Spinal cord (tissue), 10 donors: ENCODE measurements around the gene ANAPC15. TPM values are rescaled to one million over a fixed set of nuclear protein-coding genes. Genes with fewer than 3 reads are reported as not detected.
"Not testable (repeated sequence)": the region's sequence is repeated elsewhere in the genome, so short reads cannot be mapped to it uniquely, and the experiment has no call there.

ENCODE experiments used
- DNase-seq, 6 donors: peaks; one replicate each; pipeline versions ENCODE4 v3.0.0 to v3.0.0-alpha.2; 2013 to 2015; ENCODE audit warnings: low spot score in 6 of 6, low read depth in 4 of 6
- H3K27ac ChIP-seq: one replicate; pipeline ENCODE4 v1.5.1; 2013; ENCODE audit warnings: low read depth, low read length, control low read depth
- H3K27me3 ChIP-seq: one replicate; pipeline ENCODE4 v1.6.1; 2013; ENCODE audit warnings: low read length; ENCODE audit not compliant: control insufficient read depth, insufficient read depth
- H3K36me3 ChIP-seq: one replicate; pipeline ENCODE4 v1.6.1; 2013; ENCODE audit warnings: low read length; ENCODE audit not compliant: control insufficient read depth, insufficient read depth
- H3K4me1 ChIP-seq: one replicate; pipeline ENCODE4 v1.6.1; 2013; ENCODE audit warnings: low read length; ENCODE audit not compliant: control insufficient read depth, insufficient read depth
- H3K4me3 ChIP-seq: one replicate; pipeline ENCODE4 v1.5.1; 2013; ENCODE audit warnings: low read depth, low read length, control low read depth
- H3K9me3 ChIP-seq: one replicate; pipeline ENCODE4 v1.6.1; 2013; ENCODE audit warnings: low read length; ENCODE audit not compliant: control insufficient read depth, insufficient read depth
- WGBS: methylation state at CpG from one replicate; pipeline ENCODE4 v1.1.5; 2013; ENCODE audit warnings: missing lambda C conversion rate; ENCODE audit not compliant: insufficient coverage; 5-methylcytosine and 5-hydroxymethylcytosine counted together
- polyA plus RNA-seq, 2 donors: library from polyadenylated mRNA; unstranded; fragments of 120-200 nt; gene quantifications; one replicate each; pipeline ENCODE4 v1.2.1, GENCODE V29; 2013; ENCODE audit not compliant: insufficient read length in 2 of 2
- total RNA-seq, 2 donors: library from RNA; depleted of rRNA in 1 of 2; stranded (reverse); fragments of 120-200 nt in 1 of 2; fragments of >200 nt in 1 of 2; gene quantifications; one replicate each; pipeline versions ENCODE4 v1.2.3 to v1.2.4, GENCODE V29; 2013 to 2014
- donor health status: healthy.

The ANAPC15 gene
- total and polyA plus RNA-seq, 4 donors = 10.0 to 54.8 (median 46.2) TPM

GRCh38 chr11:72142543-72142942 is 30.0 kb upstream of the ANAPC15 start:
- not testable (repeated sequence) for H3K27ac ChIP-seq, H3K27me3 ChIP-seq, DNase-seq, H3K9me3 ChIP-seq, H3K4me3 ChIP-seq, H3K36me3 ChIP-seq, H3K4me1 ChIP-seq
- no CpG with 5 or more reads among the region's 1 CpG for WGBS

GRCh38 chr11:72142086-72142485 is 29.6 kb upstream of the ANAPC15 start:
- no CpG with 5 or more reads among the region's 1 CpG for WGBS
- H3K4me3 ChIP-seq = not testable (repeated sequence)

GRCh38 chr11:72141066-72141465 is 28.6 kb upstream of the ANAPC15 start:
- 60% methylated on average over 1 of the region's 3 CpGs for WGBS
- no peaks in the 10 kb centered on the region for H3K4me1 ChIP-seq
- DNase-seq = no peak
- H3K9me3 ChIP-seq = no peaks in the 10 kb centered on the region
- H3K36me3 ChIP-seq = no peaks in the 10 kb centered on the region
- no peak overlapping the region for H3K27ac ChIP-seq
- H3K4me3 ChIP-seq = no peak overlapping the region
- no peaks in the 10 kb centered on the region for H3K27me3 ChIP-seq

More at GRCh38 chr11:72142086-72142485, 29.6 kb upstream of the ANAPC15 start:
- not testable (repeated sequence) for H3K4me1 ChIP-seq, H3K36me3 ChIP-seq, DNase-seq, H3K9me3 ChIP-seq, H3K27ac ChIP-seq, H3K27me3 ChIP-seq

- DNase-seq = no peak
- no peak overlapping the region for H3K4me3 ChIP-seq
- WGBS = no CpG with 5 or more reads among the region's 2 CpGs
- no peaks in the 10 kb centered on the region for H3K27me3 ChIP-seq
- no peaks in the 10 kb centered on the region for H3K9me3 ChIP-seq
- H3K27ac ChIP-seq = no peak overlapping the region
- no peaks in the 10 kb centered on the region for H3K36me3 ChIP-seq
- H3K4me1 ChIP-seq = no peaks in the 10 kb centered on the region
These were observed 28.2 kb upstream of the ANAPC15 start for GRCh38 chr11:72140661-72141060.

GRCh38 chr11:72139500-72139899 is 27.0 kb upstream of the ANAPC15 start:
- WGBS = 99% methylated on average over 8 of the region's 11 CpGs
- Histone ChIP-seq H3K27me3 (no peaks in the 10 kb centered on the region), H3K27ac (no peak overlapping the region), H3K4me3 (no peak overlapping the region), H3K4me1 (no peaks in the 10 kb centered on the region), H3K9me3 (no peaks in the 10 kb centered on the region), H3K36me3 (no peaks in the 10 kb centered on the region)
- DNase-seq = no peak

GRCh38 chr11:72138821-72139390 is 26.4 kb upstream of the ANAPC15 start:
- H3K27me3 ChIP-seq = no peaks in the 10 kb centered on the region
- DNase-seq = no peak
- no peaks in the 10 kb centered on the region for H3K36me3 ChIP-seq
- H3K27ac ChIP-seq = no peak overlapping the region
- no peaks in the 10 kb centered on the region for H3K4me1 ChIP-seq
- WGBS = 91% methylated on average over 6 of the region's 12 CpGs
- no peaks in the 10 kb centered on the region for H3K9me3 ChIP-seq
- no peak overlapping the region for H3K4me3 ChIP-seq

- Histone ChIP-seq H3K27me3 (no peaks in the 10 kb centered on the region), H3K27ac (no peak overlapping the region), H3K9me3 (no peaks in the 10 kb centered on the region), H3K4me1 (no peaks in the 10 kb centered on the region), H3K36me3 (no peaks in the 10 kb centered on the region), H3K4me3 (no peak overlapping the region)
- 86% methylated on average over 4 of the region's 4 CpGs for WGBS
- DNase-seq = no peak
These were observed 24.3 kb upstream of the ANAPC15 start for GRCh38 chr11:72136684-72137262.

GRCh38 chr11:72135891-72136683 is 23.6 kb upstream of the ANAPC15 start:
- no peaks in the 10 kb centered on the region for H3K27me3 ChIP-seq
- no peaks in the 10 kb centered on the region for H3K4me1 ChIP-seq
- no peak overlapping the region for H3K27ac ChIP-seq
- H3K9me3 ChIP-seq = no peaks in the 10 kb centered on the region
- no peak for DNase-seq
- no peak overlapping the region for H3K4me3 ChIP-seq
- 76% methylated on average over 12 of the region's 14 CpGs for WGBS
- H3K36me3 ChIP-seq = no peaks in the 10 kb centered on the region

GRCh38 chr11:72135473-72135872 is 23.0 kb upstream of the ANAPC15 start, which contains the start of gene FOLR3:
Gene FOLR3, plus strand, starts transcription at chr11:72135725. Its CDS starts 228 bp downstream, at chr11:72135953.
- not testable (repeated sequence) for H3K27me3 ChIP-seq, H3K4me3 ChIP-seq, H3K4me1 ChIP-seq, H3K36me3 ChIP-seq, H3K9me3 ChIP-seq, DNase-seq, H3K27ac ChIP-seq
- 67% methylated on average over 1 of the region's 4 CpGs for WGBS

GRCh38 chr11:72132646-72133045 is 20.2 kb upstream of the ANAPC15 start:
- H3K4me3 ChIP-seq = no peak overlapping the region
- WGBS = no CpG with 5 or more reads among the region's 2 CpGs
- no peaks in the 10 kb centered on the region for H3K36me3 ChIP-seq
- H3K27me3 ChIP-seq = peaks cover 2% of the 10 kb centered on the region
- H3K27ac ChIP-seq = no peak overlapping the region
- DNase-seq = no peak
- H3K4me1 ChIP-seq = no peaks in the 10 kb centered on the region
- peaks cover 2% of the 10 kb centered on the region for H3K9me3 ChIP-seq
